T47D (cell line): Measurements from ENCODE around the gene MXRA8.

Source experiments
- DNase-seq, 2 experiments: peaks; one replicate each; pipeline versions ENCODE4 v3.0.0 to v3.0.0-alpha.2; 2011 to 2012; ENCODE audit warnings: low read depth in 1 of 2, low spot score in 1 of 2
- JUND ChIP-seq: IDR thresholded peaks from 2 replicates; pipeline ENCODE4 v1.6.1; 2012; ENCODE audit warnings: low read depth
- in situ Hi-C: cut with HindIII; loops from 2 replicates; pipeline ENCODE4 v1.10.0; 2016; ENCODE audit warnings: low sequenced_read_pairs, low pct_unique_long_range_greater_than_20kb

Gene MXRA8

DNA sequence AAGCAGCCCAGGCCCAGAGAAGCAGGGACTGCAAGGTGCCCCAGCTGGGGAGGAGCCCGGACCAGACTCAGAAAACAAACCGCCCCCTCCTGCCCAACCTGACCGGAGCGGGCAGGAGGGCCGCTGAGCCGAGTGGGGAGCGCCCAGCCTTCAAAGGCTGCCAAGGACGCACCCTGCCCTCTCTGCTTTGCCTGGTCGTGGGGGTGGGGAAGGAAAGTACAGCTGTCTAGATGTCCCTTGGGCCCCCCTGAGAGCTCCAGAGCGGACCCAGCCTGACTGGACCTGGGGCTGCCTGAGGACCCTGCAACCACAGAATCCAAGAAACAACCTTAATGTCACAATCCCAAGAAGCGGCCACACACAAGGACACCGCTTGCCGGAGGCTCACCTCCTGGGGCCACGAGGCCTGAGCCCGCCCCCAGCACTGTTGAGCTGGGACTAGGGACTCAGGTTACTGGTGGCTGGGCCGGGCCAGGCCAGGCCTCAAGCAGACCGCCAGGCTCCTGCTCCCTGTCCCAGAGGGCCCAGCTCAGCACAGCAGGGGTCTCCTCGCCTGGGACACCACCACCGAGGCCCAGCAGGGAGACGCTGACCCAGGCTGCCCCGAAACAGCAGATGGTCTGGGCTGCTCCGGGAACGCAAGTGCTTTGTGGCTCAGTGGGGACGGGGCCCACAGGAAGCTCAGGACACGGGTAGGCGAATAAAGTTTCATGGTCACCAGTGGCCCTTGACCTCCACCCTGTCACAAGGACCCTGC, 10.5 kb downstream of the MXRA8 start:
- in situ Hi-C loops = no loop called here
- no peak for TF ChIP-seq JUND
- peak in 1 of 2 experiments; percentile 49 for DNase-seq

DNA sequence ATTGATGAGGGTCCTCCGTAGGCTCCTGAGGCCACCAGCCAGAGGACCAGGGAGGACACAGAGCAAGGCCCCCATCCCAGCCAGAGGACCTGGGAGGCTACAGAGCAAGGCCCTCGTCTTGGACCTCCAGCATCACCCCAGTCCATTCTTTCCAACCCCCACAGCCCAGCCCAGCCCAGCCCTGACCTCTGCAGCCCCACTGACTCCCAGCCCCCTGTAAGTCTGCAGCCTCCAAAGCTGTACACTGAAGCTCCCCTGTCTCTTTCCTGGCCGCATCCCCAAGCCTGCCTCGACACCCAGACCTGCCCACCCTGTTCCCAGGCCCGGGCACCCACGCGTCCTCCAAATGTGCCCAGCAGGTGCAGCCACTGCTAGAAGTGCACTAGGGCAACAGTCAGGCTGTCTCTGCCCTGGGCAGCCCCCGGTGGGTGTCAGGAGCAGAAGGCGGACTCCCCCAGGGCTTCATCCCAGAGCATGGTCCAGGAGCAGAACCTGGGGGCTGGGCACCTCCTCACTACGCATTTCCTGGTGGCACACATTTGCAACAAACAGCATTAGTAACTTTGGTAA, 11.2 kb downstream of the MXRA8 start:
- in situ Hi-C loops = no loop called here

DNA sequence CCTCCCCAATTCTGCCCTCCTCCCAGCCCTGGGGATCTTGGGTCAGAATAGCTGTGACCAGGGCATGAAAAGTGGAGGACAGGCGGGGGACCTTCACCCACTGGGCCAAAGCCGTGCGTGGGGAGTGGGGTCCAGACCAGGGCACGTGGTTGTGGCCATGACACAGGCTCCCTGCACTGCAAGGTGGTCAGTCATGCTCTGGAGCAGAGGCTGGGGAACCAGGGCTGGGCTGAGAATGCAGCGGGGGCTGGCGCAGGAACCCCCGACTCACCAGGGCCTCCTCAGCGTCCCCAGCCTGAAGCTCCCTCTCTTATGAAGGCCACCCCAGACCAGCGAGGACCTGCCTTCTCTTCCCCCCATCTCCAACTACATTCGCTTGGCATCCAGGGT, 11.9 kb downstream of the MXRA8 start:
- in situ Hi-C loops = no loop called here
- TF ChIP-seq JUND = no peak

More for the DNA sequence above, 11.2 kb downstream of the MXRA8 start:
- no peak for DNase-seq
- no peak for TF ChIP-seq JUND

DNA sequence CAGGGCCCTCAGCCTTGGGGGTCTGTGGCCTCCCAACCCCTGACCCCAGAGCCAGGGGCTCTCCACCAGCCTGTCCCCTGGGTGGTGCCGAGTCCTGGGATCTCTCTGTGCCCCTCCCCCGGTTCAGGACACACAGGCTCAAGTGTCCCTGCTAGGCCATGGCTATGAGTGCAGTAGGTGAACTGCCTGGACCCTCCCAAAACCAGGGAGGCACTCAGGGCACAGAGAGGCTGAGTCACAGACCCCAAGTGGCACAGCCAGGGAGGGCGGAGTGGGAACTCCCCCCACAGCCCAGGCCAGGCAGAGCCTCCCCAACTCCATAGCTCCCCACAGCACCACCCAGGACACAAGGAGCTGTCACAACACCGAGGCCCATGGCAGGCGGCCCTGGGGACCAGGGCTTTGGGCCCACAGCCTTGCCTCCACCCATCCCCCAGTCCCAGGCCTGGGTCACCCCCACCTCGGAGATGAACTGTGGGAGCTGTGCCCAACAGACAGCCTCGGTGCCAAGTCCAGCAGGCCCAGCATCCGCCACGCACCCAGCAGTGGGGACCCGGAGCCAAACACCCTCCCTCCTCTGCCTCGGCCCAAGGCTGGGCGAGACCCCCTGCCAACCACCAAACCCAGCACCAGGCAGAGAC, 12.4 kb downstream of the MXRA8 start:
- DNase-seq = no peak
- in situ Hi-C loops = no loop called here
- TF ChIP-seq JUND = no peak

More for the DNA sequence above, 11.9 kb downstream of the MXRA8 start:
- DNase-seq = no peak

DNA sequence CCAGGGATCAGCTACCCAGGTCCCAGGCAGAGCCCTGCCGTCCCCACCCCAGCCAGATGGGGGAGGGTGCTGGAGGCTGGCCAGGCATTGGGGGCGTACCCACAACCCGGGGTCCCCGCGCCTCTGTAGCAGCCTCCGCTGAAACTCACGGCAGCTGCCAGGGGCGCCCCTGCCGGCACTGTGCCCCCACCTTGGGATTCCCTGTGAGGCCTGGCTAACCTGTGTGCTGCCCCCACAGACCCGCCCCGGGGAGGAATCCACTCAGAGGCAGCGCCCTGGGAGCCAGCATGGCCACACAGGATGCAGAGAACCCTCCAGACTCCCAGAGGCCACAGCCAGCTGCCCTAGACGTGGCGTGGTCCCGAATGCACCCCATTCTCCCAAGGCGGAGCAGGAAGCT, 13.0 kb downstream of the MXRA8 start:
- in situ Hi-C loops = no loop called here
- TF ChIP-seq JUND = no peak

DNA sequence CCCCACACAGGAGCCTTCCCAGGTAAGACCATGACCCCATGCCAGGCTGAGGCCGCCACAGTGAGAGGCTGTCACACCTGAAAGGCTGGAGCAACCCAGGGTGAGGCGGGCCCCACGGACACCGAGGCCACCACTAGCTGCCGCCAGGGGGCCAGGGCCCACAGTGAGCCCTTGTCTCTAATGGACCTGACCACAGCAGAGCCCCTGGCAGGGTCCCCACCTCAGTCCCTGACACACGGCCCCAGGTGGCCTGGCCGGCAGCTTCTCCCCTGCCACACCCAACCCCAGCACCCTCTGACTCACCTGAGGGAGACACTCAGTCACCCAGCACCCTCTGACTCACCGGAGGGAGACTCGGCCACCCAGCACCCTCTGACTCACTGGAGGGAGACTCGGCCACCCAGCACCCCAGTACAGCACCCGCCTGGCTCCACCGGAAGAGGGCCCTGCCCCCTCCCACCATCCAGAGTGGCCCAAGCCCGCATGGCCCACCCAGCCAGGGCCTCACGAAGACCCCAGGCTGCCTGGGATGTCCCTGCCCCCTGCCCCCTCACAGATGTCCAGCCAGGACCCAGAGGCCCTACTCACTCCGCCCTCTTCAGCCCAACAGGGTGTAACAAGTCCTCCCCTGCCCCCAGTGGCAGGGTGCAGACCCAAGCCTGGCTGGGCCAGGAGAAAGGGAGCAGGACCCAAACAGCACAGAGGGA, 13.5 kb downstream of the MXRA8 start:
- peak; percentile 69 to 80 for DNase-seq
- in situ Hi-C loops = no loop called here
- TF ChIP-seq JUND = no peak

More for the DNA sequence above, 13.0 kb downstream of the MXRA8 start:
- no peak for DNase-seq

DNA sequence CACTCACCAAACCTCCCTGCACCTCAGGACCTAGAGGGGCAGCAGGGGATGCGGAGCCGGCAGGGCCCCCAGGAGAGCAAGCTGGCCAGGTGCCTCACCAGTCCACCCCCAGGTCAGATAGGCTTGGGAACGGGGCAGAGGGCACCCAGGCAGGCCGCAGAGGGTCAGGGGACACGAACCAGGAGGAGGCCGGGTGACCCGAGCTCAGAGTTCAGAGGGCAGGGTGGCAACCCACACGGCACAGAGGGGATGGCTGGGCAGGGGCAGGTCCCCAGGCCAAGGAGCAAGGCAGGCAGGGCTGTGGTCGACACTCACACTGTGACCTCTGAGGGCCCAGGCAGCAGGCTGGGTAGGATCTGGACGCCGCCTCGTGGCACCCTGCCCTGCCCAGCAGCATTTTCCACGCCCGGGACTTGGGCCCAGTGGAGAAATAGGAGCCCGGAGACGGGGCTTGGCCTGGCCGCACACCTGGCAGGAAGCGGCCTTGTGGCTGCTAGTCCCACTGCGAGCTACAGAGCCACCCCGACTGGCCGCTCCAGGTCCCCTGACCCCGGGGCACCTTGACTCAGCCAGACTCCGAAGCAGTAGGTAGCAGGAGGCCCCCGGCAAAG, 14.4 kb downstream of the MXRA8 start:
- no peak for TF ChIP-seq JUND
- in situ Hi-C loops = no loop called here
- DNase-seq = peak in 1 of 2 experiments; percentile 49

DNA sequence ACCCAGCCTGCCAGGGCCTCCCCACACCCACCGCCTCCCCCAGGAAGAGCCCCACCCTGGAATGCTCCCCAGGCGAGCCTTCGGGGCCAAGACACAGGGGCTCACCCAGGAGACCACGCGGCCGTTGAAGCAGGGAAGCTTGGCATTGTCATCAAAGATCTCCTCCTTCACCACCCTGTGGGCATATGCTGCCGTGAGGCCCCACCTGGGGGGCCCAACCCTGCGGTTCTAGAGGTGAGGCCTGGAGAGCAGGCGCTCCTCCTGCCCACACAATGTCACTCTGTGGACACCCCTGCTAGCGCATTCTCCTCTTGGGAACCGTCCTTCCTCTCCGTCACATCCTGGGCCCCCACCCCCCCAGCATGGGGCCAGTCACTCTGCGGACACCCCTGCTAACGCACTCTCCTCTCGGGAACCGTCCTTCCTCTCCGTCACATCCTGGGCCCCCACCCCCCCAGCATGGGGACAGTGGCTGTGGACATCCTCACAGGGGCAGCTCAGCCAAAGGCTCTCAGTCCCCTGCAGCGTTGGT, 15.7 kb downstream of the MXRA8 start:
- no peak for DNase-seq
- TF ChIP-seq JUND = no peak
- in situ Hi-C loops = no loop called here

DNA sequence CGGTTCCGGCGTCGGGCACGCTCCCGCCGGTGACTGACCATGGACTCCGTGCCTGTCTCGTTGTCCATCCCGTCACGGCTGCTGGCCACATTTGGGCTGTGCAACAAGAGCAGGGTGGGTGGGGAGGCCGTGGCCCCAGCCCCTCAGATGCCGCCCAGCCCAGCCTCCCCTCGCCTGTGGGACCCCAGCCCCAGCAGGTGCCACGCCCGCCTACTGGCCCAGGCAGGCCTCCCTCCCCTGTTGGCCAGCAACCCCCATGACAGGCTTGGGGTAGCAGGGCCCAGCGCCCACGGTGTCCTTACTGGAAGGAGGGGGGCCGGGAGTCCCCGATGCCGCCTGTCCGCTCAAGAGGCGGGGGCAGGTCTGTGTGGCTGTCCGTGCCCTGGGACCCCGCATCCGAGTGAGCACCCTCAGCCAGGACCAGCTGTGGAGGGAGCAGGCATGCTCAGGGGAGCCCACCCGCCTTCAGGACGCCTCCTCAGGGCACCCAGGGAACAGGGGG, 16.2 kb downstream of the MXRA8 start:
- DNase-seq = no peak
- no peak for TF ChIP-seq JUND
- in situ Hi-C loops = no loop called here

DNA sequence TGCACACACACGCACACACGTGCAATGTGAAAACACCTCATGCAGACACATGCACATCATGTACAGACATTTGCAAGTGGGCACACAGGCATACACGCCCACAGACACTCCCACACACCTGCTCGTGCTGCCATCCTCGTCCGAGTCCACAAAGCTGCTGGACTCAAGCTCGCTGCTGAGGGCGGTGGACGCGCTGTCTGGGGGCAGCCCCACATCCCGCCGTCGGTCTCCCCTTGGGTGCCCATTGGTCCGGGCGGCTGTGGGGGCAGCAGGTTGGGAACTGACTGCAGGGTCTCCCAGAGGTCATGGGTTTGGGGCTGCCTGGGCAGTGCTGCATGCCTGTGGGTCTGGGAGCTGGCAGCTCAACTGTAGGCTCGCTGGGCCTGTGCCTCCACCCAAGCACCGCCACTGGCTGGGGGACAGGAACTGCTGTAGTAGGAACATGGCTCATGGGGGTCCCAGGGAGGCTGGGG, 16.8 kb downstream of the MXRA8 start:
- TF ChIP-seq JUND = no peak
- no peak for DNase-seq
- in situ Hi-C loops = no loop called here

DNA sequence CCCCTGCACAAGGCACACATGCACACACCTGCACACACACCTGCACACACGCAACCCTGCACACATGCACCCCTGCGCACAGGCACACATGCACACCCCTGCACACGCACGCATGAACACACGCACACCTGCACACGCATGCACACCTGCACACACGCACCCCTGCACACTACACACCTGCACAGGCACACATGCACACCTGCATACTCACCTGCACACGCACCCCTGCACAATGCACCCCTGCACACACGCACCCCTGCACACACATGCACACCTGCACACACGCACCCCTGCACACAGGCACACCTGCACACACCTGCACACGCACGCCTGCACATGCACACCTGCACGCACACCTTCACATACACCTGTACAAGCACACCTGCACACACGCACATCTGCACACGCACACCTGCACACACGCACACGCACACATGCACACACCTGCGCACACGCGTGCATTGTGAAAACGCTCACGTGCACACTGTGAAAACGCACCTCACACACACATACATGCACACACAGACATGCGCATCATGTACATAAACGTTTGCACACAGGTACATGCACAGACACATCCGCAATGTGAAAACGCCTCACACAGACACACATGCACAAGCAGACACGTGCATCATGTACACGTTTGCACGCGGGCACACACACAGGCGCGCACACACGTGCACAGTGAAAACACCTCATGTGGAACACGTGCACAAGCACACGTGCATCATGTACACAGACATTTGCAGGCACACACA, 17.4 kb downstream of the MXRA8 start:
- DNase-seq = no peak
- in situ Hi-C loops = no loop called here
- TF ChIP-seq JUND = no peak
